Osteocyte (in vitro differentiated cells): ENCODE measurements around the gene AIF1. TPM values are rescaled to one million over a fixed set of nuclear protein-coding genes. Genes with fewer than 3 reads are reported as not detected.

ENCODE experiments used
- DNase-seq: peaks from one replicate; pipeline ENCODE4 v3.0.0; 2021; ENCODE audit warnings: mixed read lengths; ENCODE audit not compliant: unreplicated experiment; ENCODE audit errors: extremely low spot score
- H3K27ac Mint-ChIP-seq: one replicate; pipeline ENCODE4 v1.8.0; 2021; ENCODE audit warnings: mild to moderate bottlenecking, mixed read lengths; ENCODE audit not compliant: unreplicated experiment
- H3K27me3 Mint-ChIP-seq: one replicate; pipeline ENCODE4 v1.8.0; 2021; ENCODE audit warnings: mixed read lengths; ENCODE audit not compliant: unreplicated experiment
- H3K36me3 Mint-ChIP-seq: one replicate; pipeline ENCODE4 v1.8.0; 2021; ENCODE audit warnings: mixed read lengths; ENCODE audit not compliant: unreplicated experiment
- H3K4me1 Mint-ChIP-seq: one replicate; pipeline ENCODE4 v1.8.0; 2021; ENCODE audit warnings: mixed read lengths; ENCODE audit not compliant: unreplicated experiment
- H3K4me3 Mint-ChIP-seq: one replicate; pipeline ENCODE4 v1.8.0; 2021; ENCODE audit warnings: mild to moderate bottlenecking, moderate library complexity, mixed read lengths; ENCODE audit not compliant: unreplicated experiment
- H3K9me3 Mint-ChIP-seq: one replicate; pipeline ENCODE4 v1.8.0; 2021; ENCODE audit warnings: mixed read lengths; ENCODE audit not compliant: unreplicated experiment
- CTCF ChIP-seq: fragments of 200-600 bp; sonication (generic); IDR thresholded peaks from 2 replicates; pipeline ENCODE4 v1.5.0; 2021; ENCODE audit warnings: antibody characterized with exemption, mild to moderate bottlenecking, moderate library complexity
- long read RNA-seq: library from polyadenylated mRNA; unstranded; transcript quantifications from one replicate; pipeline ENCODE4 v2.0.0, GENCODE V29; 2021
- total RNA-seq: library from RNA; stranded (reverse); gene quantifications from 2 replicates; pipeline ENCODE4 v1.2.1, GENCODE V29; 2021

AIF1 gene
- total RNA-seq: not detected in 2 replicates
- long read RNA-seq: 0 reads

GRCh38 chr6:31614684-31615578, at the start of gene AIF1:
Gene AIF1, plus strand, starts transcription at chr6:31615234. Its CDS starts 96 bp downstream, at chr6:31615330.
- Mint-ChIP-seq H3K27me3 (no peaks in the 10 kb centered on the region), H3K4me3 (no peak within 1 kb of the TSS), H3K4me1 (peaks cover 3% of the 10 kb centered on the region), H3K36me3 (no peaks in the 10 kb centered on the region), H3K27ac (no peak within 1 kb of the TSS), H3K9me3 (no peaks in the 10 kb centered on the region)
- no peak for DNase-seq
- no peak for TF ChIP-seq CTCF

GRCh38 chr6:31567531-31568370, 47.3 kb upstream of the AIF1 start:
- DNase-seq: no peak
- peaks cover 2% of the 10 kb centered on the region for H3K4me1 Mint-ChIP-seq
- H3K9me3 Mint-ChIP-seq: no peaks in the 10 kb centered on the region
- TF ChIP-seq CTCF: no peak
- H3K27ac Mint-ChIP-seq: no peak overlapping the region
- peaks cover 6% of the 10 kb centered on the region for H3K27me3 Mint-ChIP-seq
- no peak overlapping the region for H3K4me3 Mint-ChIP-seq
- no peaks in the 10 kb centered on the region for H3K36me3 Mint-ChIP-seq

- H3K36me3 Mint-ChIP-seq: no peaks in the 10 kb centered on the region
- H3K27ac Mint-ChIP-seq: no peak overlapping the region
- no peak overlapping the region for H3K4me3 Mint-ChIP-seq
- TF ChIP-seq CTCF: no peak
- DNase-seq: no peak
- peaks cover 6% of the 10 kb centered on the region for H3K27me3 Mint-ChIP-seq
- no peaks in the 10 kb centered on the region for H3K4me1 Mint-ChIP-seq
- H3K9me3 Mint-ChIP-seq: no peaks in the 10 kb centered on the region
Observed at GRCh38 chr6:31568537-31568961, 46.5 kb upstream of the AIF1 start.

GRCh38 chr6:31569861-31570536, 45.0 kb upstream of the AIF1 start:
- no peak overlapping the region for H3K27ac Mint-ChIP-seq
- no peaks in the 10 kb centered on the region for H3K9me3 Mint-ChIP-seq
- no peak overlapping the region for H3K4me3 Mint-ChIP-seq
- no peaks in the 10 kb centered on the region for H3K36me3 Mint-ChIP-seq
- H3K4me1 Mint-ChIP-seq: no peaks in the 10 kb centered on the region
- no peak for DNase-seq
- no peak for TF ChIP-seq CTCF
- peaks cover 6% of the 10 kb centered on the region for H3K27me3 Mint-ChIP-seq
